ENCODE results near the gene TFB2M. TPM values are rescaled to one million over a fixed set of nuclear protein-coding genes. Genes with fewer than 3 reads are reported as not detected.

TFB2M gene
- total RNA-seq, 3 donors from 2014 or later (not counting 1 experiment from before 2014, with no cell fraction given) = 13.4 to 15.1 (median 15.1) TPM

DNA sequence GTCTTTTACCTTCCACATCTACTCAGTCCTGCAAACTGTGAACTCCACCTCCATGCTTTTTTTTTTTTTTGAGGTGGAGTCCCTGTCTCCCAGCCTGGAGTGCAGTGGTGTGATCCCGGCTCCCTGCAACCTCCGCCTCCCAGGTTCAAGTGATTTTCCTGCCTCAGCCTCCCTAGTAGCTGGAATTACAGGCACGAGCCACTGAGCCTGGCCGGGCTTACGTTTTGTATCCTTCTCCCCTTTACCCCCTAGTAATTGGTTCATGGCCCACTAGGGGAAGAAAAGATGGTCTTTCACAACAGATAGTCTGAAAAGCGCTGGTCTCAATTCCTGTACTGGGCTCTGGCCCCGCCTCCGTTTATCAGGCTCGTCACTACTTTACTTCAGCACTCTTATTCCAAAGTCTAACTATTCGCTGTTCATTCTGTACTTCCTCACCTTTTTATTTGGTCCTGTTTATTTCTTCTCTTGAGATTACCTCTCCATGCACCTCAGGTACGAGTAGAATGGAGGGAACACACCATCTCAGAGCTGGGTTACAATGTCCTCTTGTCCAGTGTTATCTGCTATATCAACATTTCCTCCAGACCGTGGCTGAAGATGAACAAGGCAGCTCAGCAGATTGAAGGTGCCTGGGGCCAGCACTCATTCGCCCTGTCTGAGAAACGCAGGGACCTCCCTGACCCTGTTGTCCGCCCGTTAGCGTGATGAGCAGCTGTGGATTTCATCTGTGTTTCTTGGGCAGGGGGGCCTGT, 16.4 kb upstream of the TFB2M start:
- DNase-seq = no peak
- peaks cover 30 to 52% of the 10 kb centered on the region in 2 donors for H3K4me1 Mint-ChIP-seq
- peak overlapping the region in 1 of 2 donors; percentile 60 for H3K27ac Mint-ChIP-seq
- peaks cover 4% of the 10 kb centered on the region for H3K4me1 ChIP-seq (ENCODE audit: control insufficient read depth, insufficient read depth, low read length)
- WGBS (ENCODE audit: insufficient coverage) = 89% methylated on average over 17 of the region's 17 CpGs
- no peak overlapping the region for H3K27ac ChIP-seq (ENCODE audit: low read length)
- no peaks in the 10 kb centered on the region for H3K9me3 ChIP-seq (ENCODE audit: control insufficient read depth, insufficient read depth, low read length)
- no peaks in the 10 kb centered on the region for H3K9me3 Mint-ChIP-seq
- H3K4me3 Mint-ChIP-seq = no peak overlapping the region
- H3K27me3 ChIP-seq (ENCODE audit: control insufficient read depth, insufficient read depth, low read length) = no peaks in the 10 kb centered on the region
- ATAC-seq = no peak
- intact Hi-C loops (cut with micrococcal nuclease) = no loop called here
- no peak overlapping the region for H3K4me3 ChIP-seq (ENCODE audit: low read length)
- peaks cover 19% of the 10 kb centered on the region for H3K36me3 ChIP-seq (ENCODE audit: control insufficient read depth, insufficient read depth, low read length)
- TF ChIP-seq, protein P1, sequence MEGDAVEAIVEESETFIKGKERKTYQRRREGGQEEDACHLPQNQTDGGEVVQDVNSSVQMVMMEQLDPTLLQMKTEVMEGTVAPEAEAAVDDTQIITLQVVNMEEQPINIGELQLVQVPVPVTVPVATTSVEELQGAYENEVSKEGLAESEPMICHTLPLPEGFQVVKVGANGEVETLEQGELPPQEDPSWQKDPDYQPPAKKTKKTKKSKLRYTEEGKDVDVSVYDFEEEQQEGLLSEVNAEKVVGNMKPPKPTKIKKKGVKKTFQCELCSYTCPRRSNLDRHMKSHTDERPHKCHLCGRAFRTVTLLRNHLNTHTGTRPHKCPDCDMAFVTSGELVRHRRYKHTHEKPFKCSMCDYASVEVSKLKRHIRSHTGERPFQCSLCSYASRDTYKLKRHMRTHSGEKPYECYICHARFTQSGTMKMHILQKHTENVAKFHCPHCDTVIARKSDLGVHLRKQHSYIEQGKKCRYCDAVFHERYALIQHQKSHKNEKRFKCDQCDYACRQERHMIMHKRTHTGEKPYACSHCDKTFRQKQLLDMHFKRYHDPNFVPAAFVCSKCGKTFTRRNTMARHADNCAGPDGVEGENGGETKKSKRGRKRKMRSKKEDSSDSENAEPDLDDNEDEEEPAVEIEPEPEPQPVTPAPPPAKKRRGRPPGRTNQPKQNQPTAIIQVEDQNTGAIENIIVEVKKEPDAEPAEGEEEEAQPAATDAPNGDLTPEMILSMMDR (IDR thresholded peaks at IDR 0.05) = no peak
- H3K36me3 Mint-ChIP-seq = no peaks in the 10 kb centered on the region
- no peaks in the 10 kb centered on the region for H3K27me3 Mint-ChIP-seq (ENCODE audit: low read depth in 2 of 2)

DNA sequence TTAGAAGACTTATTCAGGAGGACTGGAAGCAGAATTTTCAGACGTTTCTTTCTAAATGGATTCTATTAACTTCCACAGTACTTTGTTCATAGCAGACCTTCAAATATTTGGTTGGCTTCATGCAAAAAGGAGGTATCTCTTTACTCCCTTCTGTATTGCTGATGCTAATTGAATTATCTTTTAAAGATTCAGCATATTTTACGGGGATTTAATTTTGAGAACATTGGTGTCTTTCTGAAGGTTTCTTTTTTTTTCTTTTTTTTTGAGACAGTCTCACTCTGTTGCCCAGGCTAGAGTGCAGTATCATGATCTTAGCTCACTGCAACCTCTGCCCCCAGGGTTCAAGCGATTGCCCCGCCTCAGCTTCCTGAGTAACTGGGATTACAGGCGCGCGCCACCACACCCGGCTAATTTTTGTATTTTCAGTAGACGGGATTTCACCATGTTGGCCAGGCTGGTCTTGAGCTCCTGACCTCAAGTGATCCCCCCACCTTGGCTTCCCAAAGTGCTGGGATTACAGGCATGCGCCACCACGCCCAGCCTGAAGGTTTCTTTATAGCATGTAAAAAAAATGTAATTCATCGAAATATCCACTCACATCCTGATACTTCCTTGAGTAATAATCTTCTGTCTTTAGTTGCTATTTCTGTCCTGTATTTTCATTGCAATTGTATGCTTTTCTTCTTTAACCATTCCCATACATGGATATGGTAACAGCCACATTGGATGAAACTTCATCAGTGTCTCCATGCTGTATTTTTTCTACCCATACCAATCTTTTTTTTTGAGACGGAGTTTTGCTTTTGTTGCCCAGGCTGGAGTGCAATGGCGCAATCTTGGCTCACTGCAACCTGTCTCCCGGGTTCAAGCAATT, 14.7 kb upstream of the TFB2M start:
- no peak overlapping the region for H3K27ac ChIP-seq (ENCODE audit: low read length)
- DNase-seq = no peak

GRCh38 chr1:246579818-246580217, 13.8 kb upstream of the TFB2M start:
- Mint-ChIP-seq H3K36me3 (no peaks in the 10 kb centered on the region), H3K4me1 (peaks cover 44 to 55% of the 10 kb centered on the region in 2 donors)

More for the DNA sequence above, 14.7 kb upstream of the TFB2M start:
- Mint-ChIP-seq H3K4me1 (peaks cover 37 to 55% of the 10 kb centered on the region in 2 donors), H3K9me3 (no peaks in the 10 kb centered on the region), H3K27me3 (ENCODE audit: low read depth in 2 of 2) (no peaks in the 10 kb centered on the region), H3K4me3 (no peak overlapping the region), H3K36me3 (no peaks in the 10 kb centered on the region), H3K27ac (no peak overlapping the region)
- intact Hi-C loops (cut with micrococcal nuclease) = no loop called here
- peaks cover 19% of the 10 kb centered on the region for H3K36me3 ChIP-seq (ENCODE audit: control insufficient read depth, insufficient read depth, low read length)
- H3K27me3 ChIP-seq (ENCODE audit: control insufficient read depth, insufficient read depth, low read length) = no peaks in the 10 kb centered on the region
- TF ChIP-seq, protein P1 (IDR thresholded peaks at IDR 0.05) = no peak
- 88% methylated on average over 12 of the region's 15 CpGs for WGBS (ENCODE audit: insufficient coverage)
- no peak for ATAC-seq
- H3K9me3 ChIP-seq (ENCODE audit: control insufficient read depth, insufficient read depth, low read length) = no peaks in the 10 kb centered on the region
- peaks cover 4% of the 10 kb centered on the region for H3K4me1 ChIP-seq (ENCODE audit: control insufficient read depth, insufficient read depth, low read length)
- H3K4me3 ChIP-seq (ENCODE audit: low read length) = no peak overlapping the region

More at GRCh38 chr1:246579818-246580217, 13.8 kb upstream of the TFB2M start:
- WGBS (ENCODE audit: insufficient coverage) = 71% methylated on average over 1 of the region's 3 CpGs
- Histone ChIP-seq H3K36me3 (ENCODE audit: control insufficient read depth, insufficient read depth, low read length) (peaks cover 15% of the 10 kb centered on the region), H3K9me3 (ENCODE audit: control insufficient read depth, insufficient read depth, low read length) (no peaks in the 10 kb centered on the region), H3K4me1 (ENCODE audit: control insufficient read depth, insufficient read depth, low read length) (peaks cover 4% of the 10 kb centered on the region), H3K27ac (ENCODE audit: low read length) (no peak overlapping the region), H3K4me3 (ENCODE audit: low read length) (no peak overlapping the region), H3K27me3 (ENCODE audit: control insufficient read depth, insufficient read depth, low read length) (no peaks in the 10 kb centered on the region)
- DNase-seq (no peak), ATAC-seq (no peak)
- no peak overlapping the region for H3K4me3 Mint-ChIP-seq
- H3K9me3 Mint-ChIP-seq = no peaks in the 10 kb centered on the region
- TF ChIP-seq, protein P1 (IDR thresholded peaks at IDR 0.05) = no peak
- H3K27me3 Mint-ChIP-seq (ENCODE audit: low read depth in 2 of 2) = no peaks in the 10 kb centered on the region
- intact Hi-C loops (cut with micrococcal nuclease) = no loop called here
- peak overlapping the region in 1 of 2 donors; percentile 8 for H3K27ac Mint-ChIP-seq
